Left ventricle myocardium superior (tissue), 1 donor: Measurements from ENCODE around the gene PTPRN2. TPM values are rescaled to one million over a fixed set of nuclear protein-coding genes. Genes with fewer than 3 reads are reported as not detected.

Experiments used
- ATAC-seq: fragments of 200-7000 bp; cut with Tn5 transposase; one replicate; pipeline ENCODE4 v1.9.1; 2020; ENCODE audit warnings: mild to moderate bottlenecking, moderate library complexity
- DNase-seq: peaks from one replicate; pipeline ENCODE4 v3.0.0-alpha.2; 2020
- intact Hi-C: fragments of 100-400 bp; cut with micrococcal nuclease; formaldehyde crosslinking; loops from one replicate; pipeline ENCODE4 v1.11.0; 2022
- total RNA-seq: library from RNA; stranded (reverse); fragmentation: NEBNext Ultra II Directional; extraction: Animal tissue kit (Norgen Biotek cat#: 25700); gene quantifications from one replicate; pipeline ENCODE4 v1.2.1, GENCODE V29; 2021
- donor health status: DM: no; HTN: yes; CAD: no; lungs with severe emphysema.

PTPRN2 gene
- total RNA-seq, 1 donor from 2014 or later: 1.3 TPM

- intact Hi-C loops: no loop called here
- DNase-seq (no peak), ATAC-seq (no peak)
Measured at GRCh38 chr7:157877298-157878090, 710.1 kb downstream of the PTPRN2 start.

GRCh38 chr7:157876469-157877285, 710.9 kb downstream of the PTPRN2 start:
- intact Hi-C loops: no loop called here
- no peak for DNase-seq
- no peak for ATAC-seq

DNA sequence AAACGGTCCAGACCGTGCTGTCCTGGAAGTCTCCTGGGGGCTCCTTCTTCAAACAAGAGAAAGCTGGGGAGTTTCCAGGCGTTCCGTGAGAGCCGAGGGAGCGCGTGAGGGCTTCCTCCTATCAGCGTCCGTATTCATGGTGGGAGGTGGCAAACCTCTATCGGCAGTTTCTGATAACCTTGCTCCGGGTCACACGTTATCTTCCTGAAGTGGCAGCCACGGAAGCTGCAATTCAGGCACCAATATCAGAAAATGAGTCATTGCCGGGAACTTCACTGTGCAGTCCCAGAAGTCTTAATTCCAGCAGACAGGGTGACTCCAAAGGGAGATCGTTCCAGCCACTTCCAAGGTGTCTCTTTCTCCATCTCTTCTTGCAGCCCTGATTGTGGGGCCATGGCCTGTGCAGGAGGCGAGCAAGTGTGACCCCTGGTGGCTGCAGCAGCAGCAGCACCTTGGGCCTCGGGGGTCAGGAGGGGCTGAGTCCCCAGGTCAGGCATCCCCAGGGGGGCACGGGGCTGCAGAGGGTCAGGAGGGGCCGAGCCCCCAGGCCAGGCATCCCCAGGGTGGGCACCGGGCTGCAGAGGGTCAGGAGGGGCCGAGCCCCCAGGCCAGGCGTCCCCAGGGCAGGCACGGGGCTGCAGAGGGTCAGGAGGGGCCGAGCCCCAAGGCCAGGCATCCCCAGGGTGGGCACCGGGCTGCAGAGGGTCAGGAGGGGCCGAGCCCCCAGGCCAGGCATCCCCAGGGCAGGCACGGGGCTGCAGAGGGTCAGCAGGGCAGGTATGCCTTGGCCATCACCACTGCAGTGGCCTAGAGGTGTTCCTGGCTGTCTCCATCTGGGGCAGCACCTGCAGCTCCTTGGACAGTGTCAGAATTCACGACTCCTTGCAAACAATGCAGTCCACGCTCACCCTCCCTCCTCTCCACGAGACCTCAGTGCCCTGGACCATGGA, 712.1 kb downstream of the PTPRN2 start:
- intact Hi-C loops: no loop called here
- DNase-seq (peak; percentile 49), ATAC-seq (peak; percentile 59)

- intact Hi-C loops: no loop called here
- no peak for ATAC-seq
- no peak for DNase-seq
Measured at GRCh38 chr7:157874870-157875229, 712.8 kb downstream of the PTPRN2 start.

- ATAC-seq: no peak
- intact Hi-C loops: no loop called here
Measured at GRCh38 chr7:157874208-157874816, 713.3 kb downstream of the PTPRN2 start.

GRCh38 chr7:157873664-157874063, 714.0 kb downstream of the PTPRN2 start:
- ATAC-seq: no peak
- DNase-seq: no peak
- intact Hi-C loops: no loop called here

More at GRCh38 chr7:157874208-157874816, 713.3 kb downstream of the PTPRN2 start:
- no peak for DNase-seq

- no peak for DNase-seq
- intact Hi-C loops: no loop called here
- ATAC-seq: no peak
Measured at GRCh38 chr7:157873181-157873580, 714.4 kb downstream of the PTPRN2 start.

- no peak for DNase-seq
- intact Hi-C loops: no loop called here
- no peak for ATAC-seq
Measured at GRCh38 chr7:157872447-157872846, 715.2 kb downstream of the PTPRN2 start.

DNA sequence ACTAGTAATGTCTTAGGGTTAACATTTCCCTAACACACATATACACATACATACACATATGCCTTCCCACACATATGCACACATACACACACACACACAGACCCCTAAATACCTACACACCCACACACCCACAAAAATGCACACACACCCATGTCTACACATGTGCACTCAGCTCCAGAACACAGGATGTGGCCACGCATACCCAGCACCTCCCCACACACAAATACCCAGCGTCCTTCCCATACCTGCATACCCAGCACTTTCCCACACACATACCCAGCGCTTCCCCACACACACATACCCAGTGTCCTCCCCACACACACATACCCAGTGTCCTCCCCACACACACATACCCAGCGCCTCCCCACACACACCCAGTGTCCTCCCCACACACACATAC, 715.9 kb downstream of the PTPRN2 start:
- intact Hi-C loops: no loop called here
- no peak for ATAC-seq
- DNase-seq: no peak

GRCh38 chr7:157870644-157871290, 716.9 kb downstream of the PTPRN2 start:
- intact Hi-C loops: no loop called here
- DNase-seq (no peak), ATAC-seq (no peak)

- DNase-seq (no peak), ATAC-seq (no peak)
- intact Hi-C loops: no loop called here
Measured at GRCh38 chr7:157869793-157870192, 717.8 kb downstream of the PTPRN2 start.

- ATAC-seq (no peak), DNase-seq (no peak)
- intact Hi-C loops: no loop called here
Measured at GRCh38 chr7:157867685-157868305, 719.8 kb downstream of the PTPRN2 start.

- intact Hi-C loops: no loop called here
- ATAC-seq: no peak
- no peak for DNase-seq
Measured at GRCh38 chr7:157866336-157866924, 721.2 kb downstream of the PTPRN2 start.

DNA sequence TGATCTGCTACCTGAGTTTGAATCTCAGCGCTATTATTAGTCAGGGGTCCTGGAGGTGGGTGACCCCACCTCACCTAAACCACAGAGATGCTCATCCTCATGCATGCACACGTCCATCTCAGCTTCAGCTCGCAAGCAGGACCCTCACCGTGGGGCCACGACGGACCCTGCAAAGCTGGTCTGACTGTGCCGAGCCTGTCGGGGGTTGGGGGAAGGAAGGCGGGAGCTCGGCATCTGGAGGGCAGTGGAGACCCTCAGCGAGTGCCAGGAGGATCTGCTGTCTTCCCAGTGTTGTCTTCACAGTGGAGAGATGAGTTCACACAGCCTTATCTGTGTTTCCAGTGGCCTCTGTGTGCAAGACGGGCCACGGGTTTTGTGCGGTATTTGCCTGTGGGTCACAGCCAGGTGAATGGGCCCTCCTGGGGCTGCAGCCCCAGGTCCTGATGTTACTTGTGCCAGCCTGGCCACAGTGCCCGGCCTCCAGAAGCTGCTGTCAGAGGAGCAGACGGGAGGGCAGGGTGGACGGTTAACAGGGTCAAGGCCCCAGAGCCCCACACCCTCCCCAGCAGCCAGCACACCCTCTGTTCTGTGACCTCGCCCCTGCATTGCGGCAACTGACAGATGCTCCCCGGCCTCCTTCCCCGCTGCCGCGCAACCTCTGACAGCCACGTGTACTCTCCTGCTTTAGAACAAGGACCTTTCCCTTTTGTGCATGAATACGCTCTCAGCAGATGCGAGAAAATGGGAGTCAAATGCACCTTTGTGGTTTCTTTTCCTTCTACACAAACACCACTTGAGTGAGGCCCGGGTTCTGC, 722.1 kb downstream of the PTPRN2 start:
- no peak for DNase-seq

DNA sequence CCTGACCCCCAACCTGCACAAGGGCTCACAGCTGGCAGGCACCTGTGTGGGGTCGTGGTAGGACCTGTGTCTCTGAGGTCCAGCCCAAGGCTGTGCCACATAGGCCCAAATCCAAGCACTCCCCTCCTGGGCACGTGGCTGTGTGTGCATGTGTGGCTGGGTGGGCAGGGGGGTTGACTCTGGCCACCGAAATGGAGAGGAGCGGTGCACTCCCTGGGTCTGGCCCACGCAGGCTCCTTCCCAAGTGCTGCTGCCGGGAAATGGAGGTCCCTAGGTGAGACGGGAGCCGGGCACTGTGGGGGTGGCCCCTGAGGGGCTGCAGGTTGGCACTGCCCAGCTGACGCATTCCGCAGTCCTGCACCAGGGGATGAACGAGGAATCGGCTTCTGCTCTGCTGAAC, 722.7 kb downstream of the PTPRN2 start:
- intact Hi-C loops: no loop called here
- DNase-seq (no peak), ATAC-seq (no peak)

More for the DNA sequence above, 722.1 kb downstream of the PTPRN2 start:
- no peak for ATAC-seq
- intact Hi-C loops: no loop called here

DNA sequence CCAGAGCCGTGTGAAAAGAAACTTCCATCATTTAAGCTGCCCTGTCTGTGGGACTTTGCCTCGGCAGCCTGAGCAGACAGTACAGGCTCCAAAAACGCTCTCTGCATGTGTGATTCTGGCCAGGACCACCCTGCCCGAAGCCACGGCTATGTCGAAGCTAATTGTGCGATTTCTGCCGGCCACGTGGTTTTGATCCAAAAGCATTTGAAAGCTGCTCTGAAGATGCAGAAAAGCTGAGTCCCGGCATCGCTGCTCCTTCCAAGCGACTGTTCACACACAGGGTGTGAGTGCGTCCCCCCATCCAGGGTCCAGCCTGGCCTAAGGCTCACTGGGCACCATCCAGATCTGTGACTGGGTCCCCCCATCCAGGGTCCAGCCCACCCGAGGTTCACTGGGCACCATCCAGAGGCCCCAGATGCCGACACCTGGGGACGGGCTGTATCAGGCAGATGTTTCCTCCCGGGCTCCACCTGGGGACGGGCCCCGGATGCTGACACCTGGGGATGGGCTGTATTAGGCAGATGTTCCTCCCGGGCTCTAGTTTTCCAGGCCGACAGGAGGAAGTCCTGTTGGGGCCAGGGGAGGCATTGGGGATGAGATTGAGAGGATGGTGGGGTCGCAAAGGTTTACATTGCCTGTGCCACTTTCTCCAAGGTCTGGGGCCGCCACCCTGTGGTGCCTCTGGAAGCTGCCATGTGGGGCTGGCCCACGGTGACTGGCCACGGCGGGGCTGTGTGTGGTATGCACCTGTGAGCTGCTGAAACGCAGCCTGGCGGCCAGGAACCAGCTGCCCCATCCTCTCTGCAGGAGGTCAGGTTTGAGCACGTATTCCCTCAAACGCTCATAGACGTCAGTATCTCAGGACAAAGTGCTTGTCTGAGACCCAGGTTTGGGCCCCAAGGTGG, 723.5 kb downstream of the PTPRN2 start:
- intact Hi-C loops: no loop called here
- DNase-seq (no peak), ATAC-seq (no peak)
